ACHN (cell line): ENCODE results near the gene NMU.
A peak's percentile ranks its signal among the peaks of the same experiment; 100 is the strongest.
"Not testable (repeated sequence)": the region's sequence is repeated elsewhere in the genome, so short reads cannot be mapped to it uniquely, and the experiment has no call there.

Source experiments
- DNase-seq: peaks from one replicate; pipeline ENCODE4 v3.0.0-alpha.2; 2015
- in situ Hi-C: cut with HindIII; loops from 2 replicates; pipeline ENCODE4 v1.10.0; 2017; ENCODE audit warnings: low sequenced_read_pairs, low pct_ligation_motif_present, low pct_unique_long_range_greater_than_20kb

Gene NMU, protein sequence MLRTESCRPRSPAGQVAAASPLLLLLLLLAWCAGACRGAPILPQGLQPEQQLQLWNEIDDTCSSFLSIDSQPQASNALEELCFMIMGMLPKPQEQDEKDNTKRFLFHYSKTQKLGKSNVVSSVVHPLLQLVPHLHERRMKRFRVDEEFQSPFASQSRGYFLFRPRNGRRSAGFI

DNA sequence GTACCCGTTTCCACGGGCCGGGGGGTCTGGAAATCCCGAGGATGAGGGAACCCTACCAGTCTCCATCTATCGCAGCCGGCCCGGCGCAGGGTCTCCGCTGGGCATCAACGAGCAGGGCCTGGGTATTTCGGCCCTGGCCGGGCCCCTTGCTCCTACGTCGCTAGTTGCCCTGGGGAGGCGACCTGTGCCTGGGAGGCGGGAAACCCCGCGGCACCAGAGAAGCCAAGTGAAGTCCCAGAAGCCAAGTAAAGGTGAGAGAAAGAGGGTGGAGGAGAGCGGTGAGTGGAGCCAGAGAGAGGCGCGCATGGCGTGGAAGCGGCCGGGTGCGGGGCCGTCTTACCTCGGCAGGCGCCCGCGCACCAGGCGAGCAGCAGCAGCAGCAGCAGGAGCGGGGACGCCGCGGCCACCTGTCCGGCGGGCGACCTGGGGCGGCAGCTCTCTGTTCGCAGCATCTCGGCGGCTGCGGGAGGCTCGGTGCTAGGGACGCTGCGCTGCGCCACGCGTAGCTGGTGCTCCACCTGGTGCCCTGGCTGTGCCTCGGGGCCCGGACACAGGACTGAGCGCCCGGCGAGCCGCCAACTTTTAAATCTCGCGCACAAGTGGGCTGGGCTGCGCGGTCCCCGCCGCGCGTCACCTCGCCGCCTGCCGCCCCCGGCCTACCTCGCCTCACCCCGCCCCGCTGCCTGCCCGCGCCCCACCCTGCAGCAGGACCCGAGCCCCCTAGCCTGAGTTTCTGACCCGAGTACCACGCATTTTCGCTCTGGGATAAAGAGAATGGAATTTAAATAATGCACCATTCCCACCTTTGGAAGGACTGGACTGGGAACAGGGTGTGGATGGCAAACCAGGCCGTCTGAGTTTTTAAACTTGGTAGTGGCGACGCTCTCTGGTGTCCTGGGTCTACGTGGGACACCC is at the start of gene NMU:
TSS of gene NMU (minus strand) at position 558 of the 915 bp plus-strand sequence. CDS start at position 452, 106 bp downstream.
- peak; percentile 52 for DNase-seq
- in situ Hi-C loops, result no loop called here

DNA sequence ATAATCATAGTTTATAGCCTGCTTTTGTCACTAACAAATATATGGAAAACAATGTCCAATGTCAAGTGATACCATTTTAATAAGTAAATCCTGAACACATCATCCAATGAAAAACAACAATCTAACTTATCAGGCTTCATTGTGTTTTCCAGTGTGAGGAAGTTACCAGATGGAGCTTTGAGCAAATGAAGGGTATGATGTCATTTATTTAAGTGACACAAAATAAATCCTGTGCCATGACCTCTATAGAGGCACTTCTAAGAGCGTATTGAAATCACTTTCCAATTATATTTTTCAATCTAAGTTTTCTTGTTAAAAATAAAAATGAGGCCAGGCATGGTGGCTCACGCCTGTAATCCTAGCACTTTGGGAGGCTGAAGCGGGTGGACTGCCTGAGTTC is 48.2 kb upstream of the NMU start:
- DNase-seq, result no peak
- in situ Hi-C loops, result no loop called here

DNA sequence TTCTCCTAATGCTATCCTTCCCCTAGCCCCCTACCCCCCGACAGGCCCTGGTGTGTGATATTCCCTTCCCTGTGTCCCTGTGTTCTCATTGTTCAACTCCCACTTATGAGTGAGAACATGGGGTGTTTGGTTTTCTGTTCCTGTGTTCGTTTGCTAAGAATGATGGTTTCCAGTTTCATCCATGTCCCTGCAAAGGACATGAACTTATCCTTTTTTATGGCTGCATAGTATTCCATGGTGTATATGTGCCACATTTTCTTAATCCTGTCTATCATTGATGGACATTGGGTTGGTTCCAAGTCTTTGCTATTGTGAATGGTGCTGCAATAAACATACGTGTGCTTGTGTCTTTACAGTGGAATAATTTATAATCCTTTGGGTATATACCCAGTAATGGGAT is 46.7 kb upstream of the NMU start:
- DNase-seq, in situ Hi-C loops: not testable (repeated sequence)

DNA sequence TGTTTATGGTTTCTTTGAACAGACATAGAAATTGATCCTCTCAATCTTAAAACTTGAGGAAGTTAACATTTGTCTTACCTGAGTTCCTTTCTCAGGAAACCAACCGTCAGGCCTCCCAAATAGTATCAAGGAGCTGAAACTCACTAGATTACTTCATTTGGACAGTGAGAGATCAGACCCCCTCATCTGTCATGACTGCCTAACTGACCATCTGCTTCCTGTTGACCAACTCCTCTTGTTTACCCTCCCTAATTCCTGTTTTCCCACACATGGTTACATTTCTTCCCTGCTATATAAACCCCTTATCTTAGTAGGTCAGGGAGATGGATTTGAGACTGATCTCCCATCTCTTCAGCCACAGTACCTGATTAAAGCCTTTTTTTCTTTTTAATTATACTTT is 46.2 kb upstream of the NMU start:
- in situ Hi-C loops, result no loop called here
- DNase-seq, result no peak

DNA sequence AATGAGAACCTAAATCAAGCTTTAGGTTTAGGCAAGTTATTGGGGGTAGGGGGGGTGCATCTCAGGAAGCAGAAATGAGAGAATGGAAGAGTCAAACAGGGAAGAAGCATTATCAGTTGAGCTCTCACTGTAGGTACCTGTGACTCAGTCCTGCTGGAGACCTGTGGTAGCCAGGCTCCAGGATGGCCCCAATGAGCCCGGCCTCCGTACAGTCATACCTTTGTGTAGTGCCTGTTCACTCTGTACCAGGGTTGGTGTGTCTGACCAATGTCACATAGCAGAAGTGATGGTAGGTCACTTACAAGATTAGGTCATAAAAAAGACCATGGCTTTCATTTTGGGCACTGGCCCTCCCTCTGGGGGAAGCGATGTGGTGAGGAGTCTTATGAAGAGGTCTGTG is 45.3 kb upstream of the NMU start:
- DNase-seq, result no peak

DNA sequence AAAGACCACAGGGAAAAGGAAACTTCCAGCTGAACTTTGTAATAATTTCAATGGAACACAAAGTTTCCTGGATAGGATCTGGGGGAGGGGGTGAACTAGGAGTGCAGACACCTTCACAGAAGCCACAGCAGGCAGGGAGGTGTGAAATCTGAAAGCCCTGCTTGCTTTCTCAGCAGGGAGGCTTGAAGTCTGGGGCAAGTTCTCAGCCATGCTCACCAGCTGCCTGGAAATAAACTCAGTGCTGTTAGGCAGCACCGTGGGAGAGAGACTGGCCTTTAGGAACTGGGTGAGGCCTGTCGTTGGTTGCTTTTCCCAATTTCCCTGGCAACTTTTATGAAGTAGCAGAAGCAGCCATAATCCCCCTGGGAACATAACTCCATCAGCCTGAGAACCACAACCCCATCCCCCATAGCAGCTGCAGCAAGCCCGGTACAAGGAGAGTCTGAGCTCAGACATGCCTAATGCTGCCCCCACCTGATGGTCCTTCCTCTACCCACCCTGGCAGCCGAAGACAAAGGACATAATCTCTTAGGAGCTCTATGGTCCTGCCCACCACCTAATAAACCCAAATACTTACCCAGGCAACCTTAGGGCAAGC is 39.2 kb upstream of the NMU start:
- DNase-seq, result no peak
- in situ Hi-C loops, result no loop called here

More for the DNA sequence above, 45.3 kb upstream of the NMU start:
- in situ Hi-C loops, result no loop called here

DNA sequence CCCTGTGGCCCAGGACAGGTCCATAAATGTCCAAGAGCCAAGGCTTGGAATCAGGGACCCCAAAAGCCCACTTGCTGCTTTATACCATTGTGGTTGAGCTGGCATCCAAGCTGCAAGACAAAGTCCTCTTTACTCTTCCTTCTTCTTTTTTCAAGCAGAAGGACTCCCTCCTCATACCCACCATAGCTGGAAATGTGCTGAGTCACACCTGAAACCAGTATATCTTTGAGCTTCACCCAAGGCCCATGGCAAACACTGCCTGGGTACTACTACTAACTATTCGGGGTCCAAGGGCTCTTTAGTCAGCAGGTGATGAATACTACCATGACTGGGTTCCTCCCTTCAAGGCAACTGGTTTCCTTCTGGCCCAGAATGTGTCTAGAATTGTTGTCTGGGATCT is 37.3 kb upstream of the NMU start:
- no peak for DNase-seq
- in situ Hi-C loops, result no loop called here

DNA sequence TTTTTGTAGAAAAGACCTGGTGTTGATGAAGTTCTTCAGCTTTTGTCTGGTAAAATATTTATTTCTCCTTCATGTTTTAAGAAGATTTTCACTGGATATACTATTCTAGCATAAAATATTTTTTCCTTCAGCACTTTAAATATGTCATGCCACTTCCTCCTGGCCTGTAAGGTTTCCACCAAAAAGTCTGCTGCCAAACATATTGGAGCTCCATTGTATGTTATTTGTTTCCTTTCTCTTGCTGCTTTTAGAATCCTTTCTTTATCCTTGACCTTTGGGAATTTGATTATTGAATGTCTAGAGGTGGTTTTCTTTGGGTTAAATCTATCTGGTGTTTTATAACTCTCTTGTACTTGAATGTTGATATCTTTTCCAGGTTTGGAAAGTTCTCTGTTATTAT is 35.6 kb upstream of the NMU start:
- DNase-seq, result no peak
- in situ Hi-C loops, result no loop called here

DNA sequence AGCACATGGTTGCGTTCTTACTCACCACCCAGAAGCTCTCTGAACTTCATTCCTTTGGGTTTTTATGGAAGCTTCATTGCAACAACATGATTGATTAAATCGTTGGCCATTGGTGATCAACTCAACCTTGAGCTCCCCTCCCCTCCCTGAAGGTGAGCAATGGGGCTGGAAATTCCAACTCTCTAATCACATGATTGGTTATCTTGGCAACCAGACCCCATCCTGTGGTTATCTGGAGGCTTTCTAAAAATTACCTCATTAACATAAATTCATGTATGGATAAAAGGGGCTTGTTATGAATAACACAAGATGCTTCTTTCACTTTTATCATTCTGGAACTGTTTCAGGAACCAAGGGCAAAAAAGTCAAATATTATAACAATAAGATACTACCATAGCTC is 34.6 kb upstream of the NMU start:
- in situ Hi-C loops, result no loop called here
- no peak for DNase-seq

DNA sequence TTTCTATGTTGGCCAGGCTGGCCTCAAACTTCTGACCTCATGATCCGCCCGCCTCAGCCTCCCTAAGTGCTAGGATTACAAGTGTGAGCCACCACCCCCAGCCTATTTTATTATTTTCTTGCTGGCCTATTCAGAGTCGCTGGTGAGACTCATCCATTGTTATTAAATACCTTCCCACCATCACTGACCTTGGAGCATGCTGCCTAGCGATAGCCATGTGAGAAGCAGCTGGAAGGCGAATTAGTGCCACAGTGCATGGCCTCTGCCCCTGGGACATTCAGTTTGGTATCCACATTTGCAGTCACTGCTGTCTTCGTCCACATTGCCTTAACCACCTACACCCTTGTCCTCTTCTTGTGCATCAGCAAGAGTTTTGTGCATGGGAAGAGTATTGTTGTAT is 32.4 kb upstream of the NMU start:
- in situ Hi-C loops, result no loop called here

DNA sequence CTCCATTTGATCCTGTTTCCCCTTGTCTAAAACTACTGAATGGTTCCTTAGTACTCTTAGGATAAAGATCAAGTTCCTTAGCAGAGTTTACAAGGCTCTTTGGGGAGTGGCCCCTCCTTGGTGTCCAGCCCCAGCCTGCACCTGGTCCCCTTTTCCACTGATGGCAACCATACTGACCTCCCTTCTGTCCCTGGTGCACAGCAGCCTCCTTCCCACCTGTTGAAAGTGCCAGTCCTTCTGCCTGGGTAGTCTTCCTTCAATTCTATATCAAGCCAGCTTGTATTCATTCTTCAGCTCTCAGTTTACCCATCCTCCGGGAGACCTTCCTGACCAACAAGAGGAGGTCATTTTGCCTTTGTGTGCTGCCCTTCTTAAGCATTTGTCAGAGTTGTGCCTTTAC is 30.4 kb upstream of the NMU start:
- in situ Hi-C loops, result no loop called here
- DNase-seq, result no peak

More for the DNA sequence above, 32.4 kb upstream of the NMU start:
- DNase-seq, result no peak

DNA sequence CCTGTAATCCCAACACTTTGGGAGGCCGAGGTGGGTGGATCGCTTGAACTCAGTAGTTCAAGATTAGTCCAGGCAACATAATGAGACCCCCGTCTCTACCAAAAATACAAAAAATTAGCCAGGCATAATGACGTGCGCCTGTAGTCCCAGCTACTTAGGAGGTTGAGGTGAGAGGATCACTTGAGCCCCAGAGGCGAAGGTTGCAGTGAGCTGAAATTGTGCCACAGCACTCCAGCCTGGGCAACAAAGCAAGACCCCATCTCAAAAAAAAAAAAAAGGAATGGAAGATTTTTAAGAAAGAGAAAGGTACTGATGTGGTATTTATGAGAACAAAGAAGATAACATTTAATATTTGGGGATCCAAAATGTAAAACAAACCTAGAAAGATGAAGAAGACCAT is 27.0 kb upstream of the NMU start:
- in situ Hi-C loops, result no loop called here
- no peak for DNase-seq

DNA sequence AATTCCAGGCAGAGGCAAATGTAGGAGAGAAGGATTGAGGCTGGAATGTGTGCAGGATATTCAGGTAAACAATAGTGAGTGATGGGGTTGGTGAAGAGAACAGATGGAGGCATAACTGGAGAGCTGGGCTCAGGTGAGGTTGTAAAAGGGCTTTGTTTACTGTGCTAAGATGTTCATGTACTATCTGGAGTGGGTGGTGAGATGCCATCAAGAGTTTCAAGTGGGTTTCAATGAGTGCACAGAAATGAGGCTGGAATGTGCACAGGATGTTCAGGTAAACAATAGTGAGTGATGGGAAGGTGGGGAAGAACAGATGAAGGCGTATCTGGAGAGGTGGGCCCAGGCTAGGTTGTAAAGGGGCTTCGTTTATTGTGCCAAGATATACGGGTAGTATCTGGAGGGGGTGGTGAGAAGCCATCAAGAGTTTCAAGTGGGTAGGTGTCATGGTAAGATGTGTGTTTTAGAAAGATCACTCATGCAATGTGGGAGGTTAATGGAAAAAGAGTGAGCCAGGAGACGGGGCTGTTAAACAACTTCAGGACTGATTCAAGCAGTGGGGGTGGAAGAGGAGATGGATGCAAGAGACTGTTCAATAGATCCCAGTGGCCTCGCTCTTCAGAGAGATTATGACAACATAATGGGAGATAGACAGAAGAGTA is 25.4 kb upstream of the NMU start:
- in situ Hi-C loops, result no loop called here
- DNase-seq, result no peak

DNA sequence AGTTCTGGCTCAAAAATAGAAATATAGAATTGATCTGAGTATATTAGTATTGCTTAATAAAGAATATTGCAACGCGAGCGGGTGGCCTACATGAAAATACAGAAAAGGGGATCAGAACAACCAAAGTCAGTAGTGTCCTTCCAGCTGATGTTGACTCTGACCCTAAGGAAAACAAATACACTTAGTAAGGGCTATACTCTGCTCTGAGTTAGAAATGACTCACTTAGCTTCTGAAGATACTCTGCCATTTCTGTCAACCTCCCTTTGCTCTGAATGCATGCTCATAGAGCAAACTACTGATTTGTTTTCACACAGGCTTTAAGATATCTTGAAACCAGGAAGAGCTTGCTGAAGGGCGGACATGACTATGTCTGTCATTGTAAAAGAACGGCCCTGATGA is 22.6 kb upstream of the NMU start:
- DNase-seq, result no peak
- in situ Hi-C loops, result no loop called here

DNA sequence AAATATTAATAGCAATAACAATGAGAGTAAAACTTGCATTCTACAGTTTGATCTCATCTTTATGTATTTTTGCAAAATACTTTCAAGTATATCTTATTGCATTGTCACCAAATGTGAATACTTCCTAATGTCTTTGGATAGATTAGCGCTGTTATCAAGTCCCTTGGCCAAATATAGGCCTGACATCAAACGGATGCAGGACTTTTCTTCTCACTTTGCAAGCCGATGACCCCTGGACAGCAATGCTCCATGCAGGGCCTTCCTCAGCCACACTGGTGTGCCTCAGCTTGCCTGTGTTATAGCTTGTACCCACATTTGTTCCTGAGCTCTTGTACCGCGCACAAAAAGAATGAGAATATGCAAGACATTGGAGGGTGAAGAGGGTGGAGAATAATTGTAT is 18.0 kb upstream of the NMU start:
- in situ Hi-C loops, result no loop called here
- DNase-seq, result no peak

DNA sequence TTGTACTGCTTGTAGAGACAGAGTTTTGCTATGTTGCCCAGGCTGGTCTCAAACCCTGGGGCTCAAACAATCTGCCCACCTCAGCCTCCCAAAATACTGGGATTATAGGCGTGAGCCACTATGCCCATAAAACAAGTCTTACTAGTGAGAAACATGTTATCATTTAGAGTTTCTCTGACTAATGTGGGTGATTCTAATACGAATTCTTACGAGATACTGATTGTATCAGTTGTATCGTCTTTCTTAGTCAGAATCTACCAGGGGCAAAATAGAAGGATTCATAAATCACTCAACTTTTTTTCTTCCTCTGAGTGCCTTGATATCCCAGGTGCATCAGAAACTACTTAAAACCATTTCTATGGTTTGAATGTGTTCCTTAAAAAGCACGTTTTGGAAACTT is 14.4 kb upstream of the NMU start:
- no peak for DNase-seq
- in situ Hi-C loops, result no loop called here

DNA sequence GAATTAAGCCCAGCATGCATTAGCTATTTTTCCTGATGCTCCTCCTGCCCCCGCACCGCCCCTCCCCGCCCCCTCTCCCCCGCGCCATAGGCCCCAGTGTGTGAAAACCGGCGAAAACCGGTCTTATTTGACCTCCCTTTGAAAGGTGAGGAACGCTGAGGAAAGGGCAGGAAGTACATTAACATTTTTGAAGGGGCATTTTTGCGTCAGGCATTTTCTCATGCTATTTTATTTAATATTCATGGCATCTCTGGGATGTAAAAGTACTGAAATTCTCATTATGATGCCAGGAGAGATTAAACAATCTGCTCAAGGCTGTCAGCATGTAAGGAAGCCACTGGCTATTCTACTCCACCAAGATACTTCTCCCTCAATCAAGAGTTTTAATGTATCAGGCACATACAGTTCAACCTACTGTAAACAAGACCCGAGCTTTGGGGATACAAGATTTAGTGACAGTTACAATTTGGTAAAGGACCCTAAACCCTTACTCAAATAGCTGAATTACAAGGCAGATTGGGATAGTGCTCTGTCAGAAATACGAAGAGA is 1.2 kb upstream of the NMU start:
- DNase-seq, result no peak
- in situ Hi-C loops, result no loop called here

DNA sequence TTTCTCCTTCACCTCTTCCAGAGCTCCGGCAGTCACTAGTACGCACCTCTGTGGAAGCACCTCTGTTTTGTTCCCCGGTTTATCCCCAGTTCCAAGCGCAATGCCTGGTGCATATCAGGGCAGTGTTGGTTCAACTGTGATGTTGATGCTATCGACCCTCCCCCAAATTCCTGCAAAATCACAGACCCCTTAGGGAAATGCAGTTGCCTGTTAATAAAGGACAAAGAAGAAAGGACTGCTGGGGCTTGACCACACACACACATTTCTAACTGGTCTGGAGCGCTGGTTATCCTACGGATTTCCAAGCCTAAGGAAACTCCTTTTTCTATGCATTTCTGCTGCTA is 530 bp upstream of the NMU start:
- in situ Hi-C loops, result no loop called here
- DNase-seq, result no peak

DNA sequence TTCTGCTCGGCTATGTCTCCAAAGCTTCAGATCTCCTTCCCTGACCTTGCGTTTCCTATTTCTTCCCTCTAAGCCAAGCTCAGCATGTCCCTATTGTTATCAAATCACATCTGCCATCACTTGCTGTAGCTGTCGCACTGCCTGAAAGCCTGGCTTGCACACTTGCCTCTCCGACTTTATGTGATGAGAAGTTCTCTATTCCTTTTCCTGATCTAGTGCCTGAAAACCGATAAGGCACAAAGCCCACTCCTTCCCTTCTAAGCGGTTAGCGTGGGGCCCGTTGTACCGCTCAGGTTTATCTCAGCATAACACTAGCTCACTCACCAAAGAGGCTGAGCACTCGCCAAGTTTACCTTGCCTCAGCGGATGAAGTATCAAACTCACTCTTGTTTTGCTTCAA is 816 bp downstream of the NMU start:
- DNase-seq, result no peak
- in situ Hi-C loops, result no loop called here
